HepG2 (cell line): ENCODE data around the gene CCL16. TPM values are rescaled to one million over a fixed set of nuclear protein-coding genes. Genes with fewer than 3 reads are reported as not detected.

Experiments used
- CREM ChIP-seq, 2 experiments: sonication (generic) in 1 of 2; formaldehyde crosslinking in 1 of 2; IDR thresholded peaks; 2 replicates each; pipeline versions ENCODE4 v1.4.0 to v1.6.1; 2016 to 2020; ENCODE audit warnings: antibody characterized with exemption in 1 of 2, mild to moderate bottlenecking in 1 of 2, missing genetic modification reagents in 1 of 2
- DZIP1 ChIP-seq: sonication (generic); formaldehyde crosslinking; IDR thresholded peaks from 2 replicates; pipeline ENCODE4 v1.5.0; 2020; ENCODE audit warnings: mild to moderate bottlenecking, missing genetic modification reagents
- HNF1A ChIP-seq, 2 experiments: sonication (generic) in 1 of 2; formaldehyde crosslinking in 1 of 2; IDR thresholded peaks; 2 replicates each; pipeline versions ENCODE4 v1.4.0 to v1.6.1; 2016 to 2020; ENCODE audit warnings: borderline replicate concordance in 1 of 2, low read depth in 1 of 2, mild to moderate bottlenecking in 1 of 2, missing genetic modification reagents in 1 of 2
- IKZF4 ChIP-seq: sonication (generic); formaldehyde crosslinking; IDR thresholded peaks from 2 replicates; pipeline ENCODE4 v1.5.1; 2020; ENCODE audit warnings: borderline replicate concordance, mild to moderate bottlenecking, low read depth, missing genetic modification reagents; ENCODE audit errors: not compliant biosample characterization
- PRMT3 ChIP-seq: sonication (generic); formaldehyde crosslinking; IDR thresholded peaks from 2 replicates; pipeline ENCODE4 v1.8.1; 2022; ENCODE audit warnings: low read depth, mild to moderate bottlenecking, moderate library complexity, missing genetic modification reagents, borderline replicate concordance
- REST ChIP-seq, 2 experiments: IDR thresholded peaks; 2 replicates each; pipeline ENCODE4 v1.6.1; 2011 to 2012; ENCODE audit warnings: low read length in 2 of 2, borderline replicate concordance in 1 of 2, low read depth in 1 of 2, mild to moderate bottlenecking in 1 of 2, moderate library complexity in 1 of 2
- RXRB ChIP-seq: IDR thresholded peaks from 2 replicates; pipeline ENCODE4 v1.6.1; 2016; ENCODE audit warnings: borderline replicate concordance, missing genetic modification reagents, missing compliant biosample characterization
- SP2 ChIP-seq: sonication (generic); formaldehyde crosslinking; IDR thresholded peaks from 2 replicates; pipeline ENCODE4 v1.5.1; 2020; ENCODE audit warnings: mild to moderate bottlenecking, missing genetic modification reagents
- ZBTB38 ChIP-seq: sonication (generic); formaldehyde crosslinking; IDR thresholded peaks from 2 replicates; pipeline ENCODE4 v1.5.1; 2020; ENCODE audit warnings: mild to moderate bottlenecking, missing genetic modification reagents
- ZFP90 ChIP-seq: sonication (generic); formaldehyde crosslinking; IDR thresholded peaks from 2 replicates; pipeline ENCODE4 v1.8.0; 2022; ENCODE audit warnings: missing genetic modification reagents, mild to moderate bottlenecking, inconsistent platforms, borderline replicate concordance
- ZGPAT ChIP-seq: IDR thresholded peaks from 2 replicates; pipeline ENCODE4 v1.6.1; 2016; ENCODE audit warnings: mild to moderate bottlenecking
- ZNF530 ChIP-seq: sonication (generic); formaldehyde crosslinking; IDR thresholded peaks from 2 replicates; pipeline ENCODE4 v1.5.0; 2020; ENCODE audit warnings: low read depth, mild to moderate bottlenecking, missing genetic modification reagents
- ZSCAN5A ChIP-seq: sonication (generic); formaldehyde crosslinking; IDR thresholded peaks from 2 replicates; pipeline ENCODE4 v1.8.0; 2022; ENCODE audit warnings: mild to moderate bottlenecking, missing genetic modification reagents, borderline replicate concordance
- polyA plus RNA-seq, 8 experiments: library from polyadenylated mRNA; depleted of rRNA in 3 of 8; stranded (reverse) in 7 of 8; unstranded in 1 of 8; fragments of >200 nt; fragmentation: Illumina TruSeq in 4 of 8; extraction: Trizol in 4 of 8; gene quantifications; 2 replicates each; pipeline versions ENCODE4 v1.2.1 to v1.2.3, GENCODE V29; 2011 to 2016; ENCODE audit warnings: low read depth in 4 of 8, missing spikeins in 1 of 8, mixed read lengths in 1 of 8; ENCODE audit not compliant: insufficient read depth in 1 of 8
- total RNA-seq, 5 experiments: library from RNA; depleted of rRNA; stranded (reverse); fragments of >200 nt; fragmentation: Illumina TruSeq; extraction: Trizol; gene quantifications; 2 replicates each; pipeline ENCODE4 v1.2.3, GENCODE V29; 2016; ENCODE audit warnings: low read depth in 1 of 5

Gene CCL16
- total and polyA plus RNA-seq, 2 of the 13 experiments (the other 11 are each of a cell fraction or from before 2014, with no cell fraction given): 2.0 to 14.7 TPM

GRCh38 chr17:35981246-35981645 lies at the start of gene CCL16 (continued):
- TF ChIP-seq ZSCAN5A: no peak
- peak; percentile 28; the same call in 1 of the 2 replicates for TF ChIP-seq RXRB (CRISPR knock-in tag)
- TF ChIP-seq CREM (IDR thresholded peaks at IDR 0.05): no peak
- TF ChIP-seq CREM (CRISPR knock-in tag; IDR thresholded peaks at IDR 0.05): no peak
- peak; percentile 58; the same call in 1 of the 2 replicates for TF ChIP-seq ZBTB38 (CRISPR knock-in tag)
- TF ChIP-seq REST (IDR thresholded peaks at IDR 0.05; ENCODE audit: borderline replicate concordance in 1 of 2, low read depth in 1 of 2, low read length in 2 of 2): no peak
- TF ChIP-seq IKZF4 (CRISPR knock-in tag): no peak
- no peak for TF ChIP-seq SP2 (CRISPR knock-in tag)
- no peak for TF ChIP-seq ZGPAT (CRISPR knock-in tag)
- TF ChIP-seq PRMT3 (CRISPR knock-in tag): no peak
- TF ChIP-seq DZIP1 (CRISPR knock-in tag): no peak
- no peak for TF ChIP-seq ZFP90 (CRISPR knock-in tag)
- no peak for TF ChIP-seq ZNF530
- TF ChIP-seq HNF1A (IDR thresholded peaks at IDR 0.05; ENCODE audit: low read depth): no peak
- no peak for TF ChIP-seq HNF1A (CRISPR knock-in tag; IDR thresholded peaks at IDR 0.05; ENCODE audit: borderline replicate concordance)
